ENCODE results near the gene NOP16. TPM values are rescaled to one million over a fixed set of nuclear protein-coding genes. Genes with fewer than 3 reads are reported as not detected.
A peak's percentile ranks its signal among the peaks of the same experiment; 100 is the strongest.

Gene NOP16
- total and polyA plus RNA-seq, 2 of the 13 experiments (the other 11 are each of a cell fraction or from before 2014, with no cell fraction given), result 43.3 to 48.4 TPM

GRCh38 chr5:176415952-176416924 is 27.8 kb upstream of the NOP16 start, which contains the start of gene CLTB (continued):
- TF ChIP-seq, protein P1, sequence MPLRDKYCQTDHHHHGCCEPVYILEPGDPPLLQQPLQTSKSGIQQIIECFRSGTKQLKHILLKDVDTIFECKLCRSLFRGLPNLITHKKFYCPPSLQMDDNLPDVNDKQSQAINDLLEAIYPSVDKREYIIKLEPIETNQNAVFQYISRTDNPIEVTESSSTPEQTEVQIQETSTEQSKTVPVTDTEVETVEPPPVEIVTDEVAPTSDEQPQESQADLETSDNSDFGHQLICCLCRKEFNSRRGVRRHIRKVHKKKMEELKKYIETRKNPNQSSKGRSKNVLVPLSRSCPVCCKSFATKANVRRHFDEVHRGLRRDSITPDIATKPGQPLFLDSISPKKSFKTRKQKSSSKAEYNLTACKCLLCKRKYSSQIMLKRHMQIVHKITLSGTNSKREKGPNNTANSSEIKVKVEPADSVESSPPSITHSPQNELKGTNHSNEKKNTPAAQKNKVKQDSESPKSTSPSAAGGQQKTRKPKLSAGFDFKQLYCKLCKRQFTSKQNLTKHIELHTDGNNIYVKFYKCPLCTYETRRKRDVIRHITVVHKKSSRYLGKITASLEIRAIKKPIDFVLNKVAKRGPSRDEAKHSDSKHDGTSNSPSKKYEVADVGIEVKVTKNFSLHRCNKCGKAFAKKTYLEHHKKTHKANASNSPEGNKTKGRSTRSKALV (CRISPR knock-in tag; IDR thresholded peaks at IDR 0.05), result no peak
- TF ChIP-seq NONO (IDR thresholded peaks at IDR 0.05), result no peak
- 0 out of 2 replicates have a peak, but pooled peaks have one; percentile 51 for TF ChIP-seq NONO (CRISPR knock-in tag; conservative IDR thresholded peaks at IDR 0.05)
- TF ChIP-seq MEF2D (CRISPR knock-in tag; IDR thresholded peaks at IDR 0.05), result no peak
- no peak for TF ChIP-seq FLYWCH1 (CRISPR knock-in tag; IDR thresholded peaks at IDR 0.05)
- TF ChIP-seq, protein P2, sequence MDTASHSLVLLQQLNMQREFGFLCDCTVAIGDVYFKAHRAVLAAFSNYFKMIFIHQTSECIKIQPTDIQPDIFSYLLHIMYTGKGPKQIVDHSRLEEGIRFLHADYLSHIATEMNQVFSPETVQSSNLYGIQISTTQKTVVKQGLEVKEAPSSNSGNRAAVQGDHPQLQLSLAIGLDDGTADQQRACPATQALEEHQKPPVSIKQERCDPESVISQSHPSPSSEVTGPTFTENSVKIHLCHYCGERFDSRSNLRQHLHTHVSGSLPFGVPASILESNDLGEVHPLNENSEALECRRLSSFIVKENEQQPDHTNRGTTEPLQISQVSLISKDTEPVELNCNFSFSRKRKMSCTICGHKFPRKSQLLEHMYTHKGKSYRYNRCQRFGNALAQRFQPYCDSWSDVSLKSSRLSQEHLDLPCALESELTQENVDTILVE (CRISPR knock-in tag; IDR thresholded peaks at IDR 0.05), result no peak; the same call in 1 of the 2 replicates
- TF ChIP-seq MLLT10 (CRISPR knock-in tag; IDR thresholded peaks at IDR 0.05), result no peak
- TF ChIP-seq PCBP2 (optimal IDR thresholded peaks at IDR 0.05; ENCODE audit: low read depth, low read length, poor library complexity, severe bottlenecking), result no peak
- peak; percentile 79 for TF ChIP-seq ZNF776 (CRISPR knock-in tag; IDR thresholded peaks at IDR 0.05)
- no peak; the same call in 1 of the 2 replicates for TF ChIP-seq TSC22D2 (CRISPR knock-in tag; IDR thresholded peaks at IDR 0.05; ENCODE audit: borderline replicate concordance)
- TF ChIP-seq SMAD3 (CRISPR knock-in tag; IDR thresholded peaks at IDR 0.05), result 0 out of 2 replicates have a peak, but pooled peaks have one; percentile 25
- TF ChIP-seq DPF2 (CRISPR knock-in tag; IDR thresholded peaks at IDR 0.05; ENCODE audit: borderline replicate concordance, low read depth), result no peak
- TF ChIP-seq ARID3A (IDR thresholded peaks at IDR 0.05; ENCODE audit: low read depth, low read length), result peak; percentile 41; the same call in 1 of the 2 replicates
- TF ChIP-seq SATB2 (CRISPR knock-in tag; IDR thresholded peaks at IDR 0.05), result no peak
- TF ChIP-seq ZNF234 (CRISPR knock-in tag; conservative IDR thresholded peaks at IDR 0.05), result no peak
- peak; percentile 97 for TF ChIP-seq SP4 (CRISPR knock-in tag; IDR thresholded peaks at IDR 0.05)
- TF ChIP-seq ZNF605 (CRISPR knock-in tag; IDR thresholded peaks at IDR 0.05), result no peak
- no peak for TF ChIP-seq ZNF317 (CRISPR knock-in tag; IDR thresholded peaks at IDR 0.05)
- TF ChIP-seq ZBTB7A (CRISPR knock-in tag; IDR thresholded peaks at IDR 0.05), result peak; percentile 80; the same call in 1 of the 2 replicates
- no peak for TF ChIP-seq RARG (CRISPR knock-in tag; IDR thresholded peaks at IDR 0.05; ENCODE audit: low read depth)
- TF ChIP-seq, protein P3, sequence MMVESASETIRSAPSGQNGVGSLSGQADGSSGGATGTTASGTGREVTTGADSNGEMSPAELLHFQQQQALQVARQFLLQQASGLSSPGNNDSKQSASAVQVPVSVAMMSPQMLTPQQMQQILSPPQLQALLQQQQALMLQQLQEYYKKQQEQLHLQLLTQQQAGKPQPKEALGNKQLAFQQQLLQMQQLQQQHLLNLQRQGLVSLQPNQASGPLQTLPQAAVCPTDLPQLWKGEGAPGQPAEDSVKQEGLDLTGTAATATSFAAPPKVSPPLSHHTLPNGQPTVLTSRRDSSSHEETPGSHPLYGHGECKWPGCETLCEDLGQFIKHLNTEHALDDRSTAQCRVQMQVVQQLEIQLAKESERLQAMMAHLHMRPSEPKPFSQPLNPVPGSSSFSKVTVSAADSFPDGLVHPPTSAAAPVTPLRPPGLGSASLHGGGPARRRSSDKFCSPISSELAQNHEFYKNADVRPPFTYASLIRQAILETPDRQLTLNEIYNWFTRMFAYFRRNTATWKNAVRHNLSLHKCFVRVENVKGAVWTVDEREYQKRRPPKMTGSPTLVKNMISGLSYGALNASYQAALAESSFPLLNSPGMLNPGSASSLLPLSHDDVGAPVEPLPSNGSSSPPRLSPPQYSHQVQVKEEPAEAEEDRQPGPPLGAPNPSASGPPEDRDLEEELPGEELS (CRISPR knock-in tag; IDR thresholded peaks at IDR 0.05), result no peak
